Activated CD4-positive, alpha-beta T cell treated with anti-CD3 and anti-CD28 coated beads, Interleukin-2, amount 10 ng/mL, durations not matched to agents 24 days and 14 days (primary cell): Measurements from ENCODE around the gene WDR55. TPM values are rescaled to one million over a fixed set of nuclear protein-coding genes. Genes with fewer than 3 reads are reported as not detected.

ENCODE experiments used
- DNase-seq: peaks from one replicate; pipeline ENCODE4 v3.0.0; 2022
- H3K27ac Mint-ChIP-seq: one replicate; pipeline ENCODE4 v1.8.0; 2022; ENCODE audit warnings: mild to moderate bottlenecking, mixed read lengths
- H3K27me3 Mint-ChIP-seq: one replicate; pipeline ENCODE4 v1.8.0; 2022; ENCODE audit warnings: mixed read lengths
- H3K36me3 Mint-ChIP-seq: one replicate; pipeline ENCODE4 v1.8.0; 2022; ENCODE audit warnings: low read depth, mild to moderate bottlenecking, mixed read lengths
- H3K4me1 Mint-ChIP-seq: one replicate; pipeline ENCODE4 v1.8.0; 2021; ENCODE audit warnings: mixed read lengths
- H3K4me3 Mint-ChIP-seq: one replicate; pipeline ENCODE4 v1.8.0; 2022; ENCODE audit warnings: mild to moderate bottlenecking, moderate library complexity, mixed read lengths
- H3K9me3 Mint-ChIP-seq: one replicate; pipeline ENCODE4 v1.8.0; 2021; ENCODE audit warnings: mixed read lengths
- intact Hi-C: fragments of 100-400 bp; cut with micrococcal nuclease; formaldehyde crosslinking; loops from one replicate; pipeline ENCODE4 v1.15.1; 2023
- total RNA-seq: library from RNA; stranded (reverse); gene quantifications from 2 replicates; pipeline ENCODE4 v1.2.3, GENCODE V29; 2022

WDR55 gene
- total RNA-seq, 1 donor from 2014 or later = 41.6 TPM

- Mint-ChIP-seq H3K4me3 (no peak overlapping the region), H3K4me1 (peaks cover 8% of the 10 kb centered on the region), H3K36me3 (peaks cover 74% of the 10 kb centered on the region), H3K9me3 (no peaks in the 10 kb centered on the region), H3K27me3 (no peaks in the 10 kb centered on the region), H3K27ac (no peak overlapping the region)
- no peak for DNase-seq
- intact Hi-C loops = no loop called here
Observed at GRCh38 chr5:140672455-140673186, 7.9 kb downstream of the WDR55 start.

GRCh38 chr5:140673187-140673976, 8.7 kb downstream of the WDR55 start, which contains the start of gene DND1:
TSS of gene DND1 (minus strand) at chr5:140673576. CDS start at chr5:140673542, 34 bp downstream.
- Mint-ChIP-seq H3K27me3 (no peaks in the 10 kb centered on the region), H3K9me3 (no peaks in the 10 kb centered on the region), H3K36me3 (peaks cover 74% of the 10 kb centered on the region), H3K4me1 (peaks cover 8% of the 10 kb centered on the region), H3K4me3 (no peak within 1 kb of the TSS), H3K27ac (no peak within 1 kb of the TSS)
- intact Hi-C loops = no loop called here
- DNase-seq = no peak

GRCh38 chr5:140674211-140674610, 9.5 kb downstream of the WDR55 start:
- no peak overlapping the region for H3K4me3 Mint-ChIP-seq
- no peaks in the 10 kb centered on the region for H3K9me3 Mint-ChIP-seq
- intact Hi-C loops = no loop called here
- H3K27ac Mint-ChIP-seq = no peak overlapping the region
- H3K36me3 Mint-ChIP-seq = peaks cover 72% of the 10 kb centered on the region
- H3K4me1 Mint-ChIP-seq = peaks cover 8% of the 10 kb centered on the region
- no peak for DNase-seq
- no peaks in the 10 kb centered on the region for H3K27me3 Mint-ChIP-seq

GRCh38 chr5:140674629-140675028, 9.9 kb downstream of the WDR55 start:
- Mint-ChIP-seq H3K9me3 (no peaks in the 10 kb centered on the region), H3K4me1 (peaks cover 8% of the 10 kb centered on the region), H3K27me3 (no peaks in the 10 kb centered on the region), H3K4me3 (no peak overlapping the region), H3K27ac (no peak overlapping the region), H3K36me3 (peaks cover 72% of the 10 kb centered on the region)
- DNase-seq = no peak
- intact Hi-C loops = no loop called here

GRCh38 chr5:140677947-140678346, 13.2 kb downstream of the WDR55 start:
- intact Hi-C loops = no loop called here
- no peaks in the 10 kb centered on the region for H3K27me3 Mint-ChIP-seq
- DNase-seq = no peak
- peaks cover 74% of the 10 kb centered on the region for H3K36me3 Mint-ChIP-seq
- H3K27ac Mint-ChIP-seq = peak overlapping the region; percentile 75
- no peaks in the 10 kb centered on the region for H3K9me3 Mint-ChIP-seq
- H3K4me3 Mint-ChIP-seq = no peak overlapping the region
- H3K4me1 Mint-ChIP-seq = peaks cover 8% of the 10 kb centered on the region

- intact Hi-C loops = no loop called here
- Mint-ChIP-seq H3K4me3 (no peak overlapping the region), H3K36me3 (peaks cover 76% of the 10 kb centered on the region), H3K27me3 (no peaks in the 10 kb centered on the region), H3K4me1 (peaks cover 8% of the 10 kb centered on the region), H3K27ac (no peak overlapping the region), H3K9me3 (no peaks in the 10 kb centered on the region)
- DNase-seq = no peak
Observed at GRCh38 chr5:140678993-140679392, 14.3 kb downstream of the WDR55 start.

GRCh38 chr5:140690376-140690932, 25.8 kb downstream of the WDR55 start:
- Mint-ChIP-seq H3K9me3 (no peaks in the 10 kb centered on the region), H3K36me3 (peaks cover 52% of the 10 kb centered on the region), H3K4me1 (peaks cover 28% of the 10 kb centered on the region), H3K27ac (peak overlapping the region; percentile 98), H3K4me3 (peak overlapping the region; percentile 98), H3K27me3 (no peaks in the 10 kb centered on the region)
- intact Hi-C loops = loop anchor here (2.0 kb wide), 1 partner anchor 52 kb away; the partner anchor contains the start of gene TMCO6
- DNase-seq = no peak

GRCh38 chr5:140690941-140691924, 26.5 kb downstream of the WDR55 start, which contains the start of the genes HARS1 and HARS2:
TSS of gene HARS1 (minus strand) at chr5:140691370. CDS start at chr5:140691304, 66 bp downstream.
TSS of gene HARS2 (plus strand) at chr5:140691455. CDS start at chr5:140691649, 194 bp downstream.
- H3K27me3 Mint-ChIP-seq = no peaks in the 10 kb centered on the region
- H3K36me3 Mint-ChIP-seq = peaks cover 55% of the 10 kb centered on the region
- peaks cover 30% of the 10 kb centered on the region for H3K4me1 Mint-ChIP-seq
- no peaks in the 10 kb centered on the region for H3K9me3 Mint-ChIP-seq
- intact Hi-C loops = loop anchor here (1.0 to 2.0 kb wide), 5 partner anchors 9 to 290 kb away; partner anchors contain the start of genes ANKHD1, IK, NDUFA2 and TMCO6
- H3K27ac Mint-ChIP-seq = peak within 1 kb of the TSS; percentile 98
- peak within 1 kb of the TSS; percentile 98 for H3K4me3 Mint-ChIP-seq
- peak; percentile 96 for DNase-seq

GRCh38 chr5:140694276-140694675, 29.6 kb downstream of the WDR55 start:
- intact Hi-C loops = no loop called here
- Mint-ChIP-seq H3K4me3 (no peak overlapping the region), H3K9me3 (no peaks in the 10 kb centered on the region), H3K4me1 (peaks cover 28% of the 10 kb centered on the region), H3K27me3 (no peaks in the 10 kb centered on the region), H3K27ac (no peak overlapping the region), H3K36me3 (peaks cover 68% of the 10 kb centered on the region)
- DNase-seq = no peak

GRCh38 chr5:140696891-140697492, 32.3 kb downstream of the WDR55 start:
- intact Hi-C loops = no loop called here
- Mint-ChIP-seq H3K27me3 (no peaks in the 10 kb centered on the region), H3K36me3 (peaks cover 68% of the 10 kb centered on the region), H3K9me3 (no peaks in the 10 kb centered on the region), H3K4me1 (peaks cover 31% of the 10 kb centered on the region), H3K27ac (no peak overlapping the region), H3K4me3 (no peak overlapping the region)
- no peak for DNase-seq

- Mint-ChIP-seq H3K4me1 (peaks cover 24% of the 10 kb centered on the region), H3K9me3 (no peaks in the 10 kb centered on the region), H3K27ac (peak within 1 kb of the TSS; percentile 96), H3K36me3 (peaks cover 77% of the 10 kb centered on the region), H3K4me3 (peak within 1 kb of the TSS; percentile 99), H3K27me3 (no peaks in the 10 kb centered on the region)
- intact Hi-C loops = loop anchor here (1.0 to 10.0 kb wide), 6 partner anchors 9 to 586 kb away; partner anchors contain the start of genes APBB3, HARS1, HARS2 and IK
- DNase-seq = peak; percentile 98
Observed at GRCh38 chr5:140700177-140701144, 35.8 kb downstream of the WDR55 start, which contains the start of gene ZMAT2. TSS of gene ZMAT2 (plus strand) at chr5:140700447. CDS start at chr5:140700461, 14 bp downstream.
